Common myeloid progenitor, CD34-positive (primary cell): Measurements from ENCODE around the gene AUNIP.
A peak's percentile ranks its signal among the peaks of the same experiment; 100 is the strongest.

ENCODE experiments used
- CTCF ChIA-PET: fragments of 350-600 bp; sonication (Branson Sonifier 250); formaldehyde crosslinking; loops from one replicate; lab custom pipeline; 2021; ENCODE audit warnings: antibody characterized with exemption; lab: Charles Lee
- POLR2A ChIA-PET: fragments of 350-600 bp; sonication (Branson Sonifier 250); formaldehyde crosslinking; loops from one replicate; lab custom pipeline; 2021; ENCODE audit warnings: antibody characterized with exemption; lab: Charles Lee
- DNase-seq, 3 donors: peaks; one replicate each; pipeline versions ENCODE4 v3.0.0 to v3.0.0-alpha.2; 2013
- H3K27ac ChIP-seq, 2 experiments: 1 replicate in 1 of 2; 2 replicates in 1 of 2; pipeline ENCODE4 v1.7.0; 2013; ENCODE audit warnings: inconsistent platforms in 2 of 2, low read length in 2 of 2, mild to moderate bottlenecking in 2 of 2, low read depth in 1 of 2, moderate library complexity in 1 of 2; ENCODE audit not compliant: severe bottlenecking in 2 of 2, insufficient read depth in 1 of 2, poor library complexity in 1 of 2
- H3K27me3 ChIP-seq, 5 experiments: replicated peaks in 2 of 5; 1 replicate in 3 of 5; 2 replicates in 2 of 5; pipeline versions ENCODE4 v1.6.1 to v1.7.0; 2013; ENCODE audit warnings: low read length in 4 of 5, mild to moderate bottlenecking in 2 of 5, moderate library complexity in 2 of 5, inconsistent platforms in 1 of 5; ENCODE audit not compliant: insufficient read depth in 5 of 5, control insufficient read depth in 4 of 5
- H3K36me3 ChIP-seq, 4 experiments: 1 replicate in 2 of 4; 2 replicates in 2 of 4; pipeline versions ENCODE4 v1.6.1 to v1.7.0; 2013; ENCODE audit warnings: low read length in 3 of 4, control low read depth in 1 of 4, mild to moderate bottlenecking in 1 of 4; ENCODE audit not compliant: control insufficient read depth in 4 of 4, insufficient read depth in 4 of 4
- H3K4me1 ChIP-seq, 4 experiments: 1 replicate in 3 of 4; 2 replicates in 1 of 4; pipeline versions ENCODE4 v1.6.1 to v1.7.1; 2013; ENCODE audit warnings: low read length in 3 of 4, mild to moderate bottlenecking in 3 of 4, control low read depth in 1 of 4, inconsistent platforms in 1 of 4, moderate library complexity in 1 of 4; ENCODE audit not compliant: control insufficient read depth in 4 of 4, insufficient read depth in 4 of 4; ENCODE audit errors: control extremely low read depth in 1 of 4
- H3K4me3 ChIP-seq, 7 experiments: 1 replicate in 4 of 7; 2 replicates in 3 of 7; pipeline versions ENCODE4 v1.5.1 to v1.7.0; 2013; ENCODE audit warnings: mild to moderate bottlenecking in 7 of 7, low read length in 6 of 7, moderate library complexity in 6 of 7, inconsistent platforms in 2 of 7, low read depth in 2 of 7, control low read depth in 1 of 7; ENCODE audit not compliant: insufficient read depth in 4 of 7, control insufficient read depth in 1 of 7; ENCODE audit errors: extremely low read depth in 1 of 7
- H3K9me3 ChIP-seq, 5 experiments: 1 replicate in 4 of 5; 2 replicates in 1 of 5; pipeline versions ENCODE4 v1.6.1 to v1.7.1; 2013; ENCODE audit warnings: low read length in 4 of 5, mild to moderate bottlenecking in 2 of 5, inconsistent platforms in 1 of 5, low read depth in 1 of 5, moderate library complexity in 1 of 5; ENCODE audit not compliant: control insufficient read depth in 4 of 5, insufficient read depth in 2 of 5; ENCODE audit errors: control extremely low read depth in 1 of 5
- whole genome bisulfite sequencing: methylation state at CpG from one replicate; pipeline ENCODE4 v1.1.5; 2013; ENCODE audit not compliant: insufficient coverage; 5-methylcytosine and 5-hydroxymethylcytosine counted together

The AUNIP gene

DNA sequence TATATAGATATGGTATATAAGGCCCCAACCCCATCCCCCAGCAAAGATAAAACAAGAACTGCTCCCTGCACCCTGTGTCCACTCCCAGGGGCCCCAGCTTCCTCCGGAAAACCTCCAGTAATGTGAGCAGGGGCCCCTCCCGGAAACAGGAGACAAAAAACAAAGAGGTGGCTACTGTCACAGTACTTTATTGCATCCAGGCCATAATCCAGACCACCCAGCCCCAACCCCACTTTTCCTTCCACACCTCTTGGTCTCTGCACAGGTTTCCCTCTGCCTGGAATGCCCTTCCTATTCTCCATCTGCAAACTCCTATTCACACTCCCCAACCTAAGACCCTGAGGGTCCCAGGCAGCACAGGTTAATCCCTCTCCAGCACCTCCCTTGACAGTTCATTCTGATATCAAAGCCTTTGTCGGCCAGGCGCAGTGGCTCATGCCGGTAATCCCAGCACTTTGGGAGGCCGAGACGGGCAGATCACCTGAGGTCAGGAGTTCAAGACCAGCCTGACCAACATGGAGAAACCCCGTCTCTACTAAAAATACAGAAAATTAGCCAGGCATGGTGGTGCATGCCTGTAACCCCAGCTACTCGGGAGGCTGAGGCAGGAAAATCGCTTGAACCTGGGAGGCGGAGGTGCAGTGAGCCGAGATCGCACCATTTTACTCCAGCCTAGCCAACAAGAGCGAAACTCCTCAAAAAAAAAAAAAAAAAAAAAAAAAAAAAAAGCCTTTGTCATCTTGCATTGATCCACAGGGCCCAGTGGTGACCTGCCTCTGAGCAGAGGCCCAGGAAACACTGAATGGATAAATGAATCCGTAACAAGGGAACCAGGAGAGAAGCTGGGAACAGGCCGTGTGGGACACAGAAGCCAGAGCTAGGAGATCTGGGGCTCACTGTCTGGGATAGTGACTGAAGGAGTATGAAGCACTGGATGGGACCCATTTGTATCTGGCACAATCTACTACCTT is 2.3 kb upstream of the AUNIP start:
- H3K4me3 ChIP-seq, result peak overlapping the region in 6 of 7 experiments; percentile 13 to 90 (median 82)
- 39% methylated on average over 10 of the region's 16 CpGs for WGBS
- H3K27ac ChIP-seq, result peak overlapping the region; percentile 43 to 80
- H3K4me1 ChIP-seq, result peaks cover 13 to 49% (median 45%) of the 10 kb centered on the region in 4 experiments
- peak in 2 of 3 donors; percentile 29 to 41 for DNase-seq
- no peaks in the 10 kb centered on the region for H3K9me3 ChIP-seq
- H3K36me3 ChIP-seq, result peaks cover 0 to 23% (median 16%) of the 10 kb centered on the region in 4 experiments
- H3K27me3 ChIP-seq, result no peaks in the 10 kb centered on the region
- ChIA-PET POLR2A (interaction anchor here (1.3 kb wide), 1 partner anchor 9 kb away, joined by 3 read pairs; no protein-coding TSS in a partner anchor), CTCF (interaction anchor here (0.7 to 1.8 kb wide), 2 partner anchors 19 to 134 kb away, joined by 3 to 4 read pairs; no protein-coding TSS in a partner anchor)

DNA sequence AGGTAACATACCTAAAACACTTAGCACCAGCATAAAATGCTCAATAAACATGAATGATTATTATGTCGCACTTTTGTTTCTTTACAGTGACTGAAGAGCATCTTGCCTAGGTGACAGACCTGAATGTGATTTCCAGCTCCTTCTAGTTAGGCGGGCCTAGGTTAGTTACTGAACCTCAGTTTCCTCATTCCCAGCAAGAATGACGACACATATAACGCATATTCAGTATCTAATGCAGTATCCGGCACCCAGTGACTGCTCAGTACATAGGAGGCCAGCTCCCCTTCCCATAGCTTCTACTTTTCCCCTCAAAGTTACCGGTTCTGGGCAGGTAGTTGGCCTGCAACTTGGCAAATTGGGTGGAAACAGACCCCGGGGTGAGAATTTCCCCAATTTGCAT is 763 bp downstream of the AUNIP start:
- WGBS, result 66% methylated on average over 7 of the region's 7 CpGs
- Histone ChIP-seq H3K27ac (peak overlapping the region in 1 of 2 experiments; percentile 94), H3K4me3 (peak overlapping the region; percentile 46 to 90 (median 78)), H3K9me3 (no peaks in the 10 kb centered on the region), H3K27me3 (no peaks in the 10 kb centered on the region), H3K4me1 (peaks cover 13 to 46% (median 45%) of the 10 kb centered on the region in 4 experiments), H3K36me3 (peaks cover 0 to 18% (median 11%) of the 10 kb centered on the region in 4 experiments)
- ChIA-PET CTCF (interaction anchor here (1.4 kb wide), 1 partner anchor 37 kb away, joined by 3 read pairs; no protein-coding TSS in a partner anchor), POLR2A (no interaction called here)
- no peak for DNase-seq

- no peak overlapping the region for H3K27ac ChIP-seq
- peaks cover 0 to 7% (median 0%) of the 10 kb centered on the region in 4 experiments for H3K36me3 ChIP-seq
- ChIA-PET CTCF (interaction anchor here (0.8 kb wide), 2 partner anchors 19 to 242 kb away, joined by 3 read pairs; no protein-coding TSS in a partner anchor), POLR2A (no interaction called here)
- peaks cover 13 to 31% (median 29%) of the 10 kb centered on the region in 4 experiments for H3K4me1 ChIP-seq
- no peak for DNase-seq
- WGBS, result 95% methylated on average over 3 of the region's 11 CpGs
- no peak overlapping the region for H3K4me3 ChIP-seq
- no peaks in the 10 kb centered on the region for H3K9me3 ChIP-seq
- no peaks in the 10 kb centered on the region for H3K27me3 ChIP-seq
Observed at GRCh38 chr1:25856856-25857255, 2.4 kb downstream of the AUNIP start.

DNA sequence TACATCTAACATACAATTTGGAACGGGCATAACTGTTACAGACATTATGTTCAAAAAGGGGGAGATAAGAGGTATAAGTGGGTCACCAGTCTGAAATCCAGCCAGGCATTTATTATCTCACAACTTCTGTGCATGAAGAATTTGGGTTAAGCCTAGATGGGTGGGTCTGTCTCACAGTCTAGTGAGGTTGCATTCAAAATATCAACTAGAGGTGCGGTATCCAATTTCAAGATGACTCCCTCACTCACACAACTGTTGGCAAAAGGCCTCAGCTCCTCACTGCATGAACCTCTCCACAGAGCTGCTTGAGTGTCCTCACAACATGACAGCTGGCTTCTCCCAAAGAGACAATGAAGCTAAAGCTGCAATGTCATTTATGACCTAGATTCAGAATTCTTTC is 4.7 kb downstream of the AUNIP start:
- Histone ChIP-seq H3K4me1 (peaks cover 5 to 9% (median 8%) of the 10 kb centered on the region in 4 experiments), H3K4me3 (no peak overlapping the region), H3K9me3 (no peaks in the 10 kb centered on the region), H3K27me3 (no peaks in the 10 kb centered on the region), H3K27ac (no peak overlapping the region), H3K36me3 (peaks cover 0 to 7% (median 0%) of the 10 kb centered on the region in 4 experiments)
- CTCF ChIA-PET, result no interaction called here
- DNase-seq, result no peak
- POLR2A ChIA-PET, result interaction anchor here (0.6 kb wide), 1 partner anchor 1325 kb away, joined by 7 read pairs; no protein-coding TSS in a partner anchor
- WGBS, result 83% methylated on average over 1 of the region's 2 CpGs

DNA sequence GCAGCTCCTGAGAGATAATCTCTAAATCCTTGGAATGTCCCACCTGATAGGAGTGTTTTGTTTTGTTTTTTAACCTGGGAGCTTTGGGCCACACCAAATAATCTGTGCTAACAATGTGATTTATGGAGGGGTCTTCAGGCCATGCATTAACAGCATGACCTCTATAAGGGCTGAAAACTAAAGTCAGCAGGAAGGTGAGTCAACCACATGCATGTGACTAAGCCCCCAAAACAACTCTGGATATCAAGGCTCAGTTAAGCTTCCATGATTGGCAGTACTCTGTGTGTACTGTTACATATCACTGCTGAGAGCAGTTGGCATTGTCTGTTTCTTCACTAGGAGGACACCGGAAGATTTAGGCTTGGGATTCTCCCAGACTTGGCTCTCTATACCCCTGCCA is 10.7 kb downstream of the AUNIP start:
- CTCF ChIA-PET, result interaction anchor here (0.7 to 1.7 kb wide), 3 partner anchors 11 to 25 kb away, joined by 3 to 4 read pairs (median 3); no protein-coding TSS in a partner anchor
- Histone ChIP-seq H3K27me3 (no peaks in the 10 kb centered on the region), H3K4me3 (no peak overlapping the region), H3K4me1 (peaks cover 0 to 14% (median 2%) of the 10 kb centered on the region in 4 experiments), H3K36me3 (peaks cover 0 to 1% (median 0%) of the 10 kb centered on the region in 4 experiments), H3K9me3 (no peaks in the 10 kb centered on the region), H3K27ac (no peak overlapping the region)
- DNase-seq, result no peak
- no CpG with 5 or more reads among the region's 1 CpG for WGBS
- POLR2A ChIA-PET, result no interaction called here

- H3K36me3 ChIP-seq, result no peaks in the 10 kb centered on the region
- H3K4me1 ChIP-seq, result peaks cover 0 to 14% (median 2%) of the 10 kb centered on the region in 4 experiments
- no peaks in the 10 kb centered on the region for H3K27me3 ChIP-seq
- no peak for DNase-seq
- WGBS, result 94% methylated on average over 2 of the region's 4 CpGs
- H3K27ac ChIP-seq, result no peak overlapping the region
- no peak overlapping the region for H3K4me3 ChIP-seq
- H3K9me3 ChIP-seq, result no peaks in the 10 kb centered on the region
- POLR2A ChIA-PET, result no interaction called here
- CTCF ChIA-PET, result interaction anchor here (0.7 to 1.7 kb wide), 3 partner anchors 11 to 25 kb away, joined by 3 to 4 read pairs (median 3); no protein-coding TSS in a partner anchor
Observed at GRCh38 chr1:25847929-25848328, 11.3 kb downstream of the AUNIP start.
